SKM-1 (cell line): ENCODE measurements around the gene OR10H3.
"Not testable (repeated sequence)": the region's sequence is repeated elsewhere in the genome, so short reads cannot be mapped to it uniquely, and the experiment has no call there.

ENCODE experiments used
- DNase-seq: peaks from one replicate; lab custom pipeline; 2025; ENCODE audit not compliant: unreplicated experiment; lab: John Stamatoyannopoulos, UW

OR10H3 gene

DNA sequence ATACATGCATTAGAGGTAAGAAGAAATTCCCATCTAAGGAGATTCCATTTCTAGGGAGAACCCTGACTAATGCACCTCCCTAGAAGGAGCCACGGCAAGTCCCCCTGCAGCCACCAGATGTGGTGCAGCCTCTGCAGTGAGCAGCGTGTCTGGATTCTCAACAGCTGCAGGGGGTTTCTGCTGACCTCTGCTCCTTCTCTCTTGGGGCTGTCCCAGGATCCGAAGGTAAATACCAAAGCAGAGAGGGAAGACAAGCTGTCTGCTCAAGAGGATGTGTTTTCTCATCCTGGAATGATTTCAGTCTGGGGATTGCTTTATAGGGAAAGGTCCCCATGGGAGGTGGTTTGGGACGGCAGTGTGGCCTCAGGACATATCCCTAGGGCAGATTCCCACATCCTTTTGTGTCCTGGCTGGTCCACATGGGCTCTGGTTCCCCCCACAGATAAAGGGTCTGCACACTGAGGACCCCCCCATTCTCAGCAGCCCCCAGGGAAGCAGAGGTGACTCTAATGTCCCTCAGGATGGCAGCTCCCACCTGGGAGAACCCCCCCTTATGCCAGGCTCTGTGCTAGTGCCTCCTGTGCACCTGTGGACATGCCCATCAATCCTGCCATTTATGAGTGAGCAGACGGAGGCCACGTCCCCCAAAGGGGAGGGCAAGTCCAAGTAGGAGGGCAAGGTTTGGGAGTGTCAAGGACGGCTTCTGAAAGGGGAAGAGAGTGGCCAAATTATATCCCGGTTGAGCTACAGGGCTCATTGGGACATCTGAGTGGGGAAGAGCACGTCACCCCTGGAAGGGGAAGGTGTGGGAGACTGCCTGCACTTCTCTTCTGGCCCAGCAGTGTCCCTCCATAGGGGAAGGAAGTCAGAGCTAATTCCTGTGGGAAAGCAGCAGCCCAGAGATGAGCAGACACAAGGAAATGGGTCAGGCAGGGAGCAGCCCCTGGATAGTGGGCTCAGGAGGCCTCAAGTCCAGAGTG is 39.5 kb downstream of the OR10H3 start:
- DNase-seq, result no peak

DNA sequence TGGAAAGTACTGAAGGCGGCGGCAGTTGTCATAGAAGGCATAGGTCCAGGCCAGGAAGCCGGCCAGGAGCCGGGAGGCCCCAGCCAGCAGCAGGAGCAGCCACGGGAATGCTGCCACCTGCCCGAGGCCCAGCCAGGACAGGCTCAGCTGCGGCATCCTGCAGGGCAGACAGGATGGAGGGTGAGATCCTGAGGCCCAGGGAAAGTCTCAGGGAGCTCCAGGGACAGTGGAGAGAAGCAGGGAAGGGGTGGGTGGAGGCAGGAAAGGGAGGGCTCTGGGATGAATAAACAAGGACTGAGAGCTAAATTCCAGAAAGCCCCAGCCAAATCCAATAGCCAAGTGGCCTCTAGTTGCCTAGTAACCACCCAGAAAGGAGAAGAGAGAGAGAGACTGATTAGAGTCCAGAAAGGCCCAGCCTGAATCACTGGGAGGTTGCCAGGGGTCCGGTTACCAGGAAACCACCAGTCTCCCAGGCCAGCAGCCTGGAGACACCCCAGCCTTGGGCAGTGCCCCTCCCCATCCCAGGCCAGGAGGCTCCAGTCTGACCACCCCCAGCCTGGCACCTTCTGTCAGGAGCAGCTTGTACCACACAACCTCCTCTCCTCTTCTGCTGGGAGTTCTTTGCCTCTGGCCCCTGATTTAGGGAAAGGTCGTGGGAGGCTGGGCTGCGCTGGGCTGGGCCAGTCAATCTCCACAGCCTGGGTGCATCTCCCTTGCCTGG is 42.1 kb downstream of the OR10H3 start:
- no peak for DNase-seq

DNA sequence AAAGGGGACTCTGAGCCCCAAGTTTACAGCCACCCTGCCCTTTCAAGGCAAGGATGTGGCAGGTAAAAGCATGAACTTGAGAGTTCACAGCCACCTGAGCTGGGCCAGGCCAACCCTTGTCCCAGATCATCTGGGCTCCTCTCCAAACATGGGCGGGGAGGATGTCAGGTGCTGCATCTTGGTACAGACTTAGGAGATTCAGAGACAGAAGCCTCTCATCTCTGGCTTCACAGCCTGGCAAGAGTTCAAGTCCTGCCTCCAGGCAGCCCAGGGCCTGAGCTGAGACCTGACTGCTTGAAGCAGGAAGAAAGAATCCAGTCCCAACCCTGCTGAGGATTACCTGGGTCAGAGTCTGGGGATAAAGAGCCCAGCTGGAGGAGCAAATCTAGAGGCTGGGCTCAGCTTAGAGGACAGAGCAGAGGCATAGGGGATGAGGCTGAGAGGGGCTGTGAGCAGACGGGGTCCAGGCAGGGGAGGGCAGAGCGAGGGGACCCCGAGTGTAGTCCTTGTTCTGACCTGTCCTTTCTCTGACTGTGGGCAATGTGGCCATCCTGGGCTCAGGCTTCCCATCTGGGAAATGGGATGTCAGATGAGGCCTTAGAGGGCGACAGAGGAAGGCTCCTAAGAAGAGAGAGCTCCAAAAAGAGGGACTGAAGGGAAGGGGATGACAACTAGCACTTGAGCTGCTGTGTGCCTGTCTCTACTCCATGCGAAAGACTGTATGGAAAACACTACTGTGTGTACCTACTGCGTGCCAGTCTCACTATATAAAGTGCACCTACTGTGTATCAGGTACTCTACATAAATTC is 43.0 kb downstream of the OR10H3 start:
- DNase-seq, result no peak

DNA sequence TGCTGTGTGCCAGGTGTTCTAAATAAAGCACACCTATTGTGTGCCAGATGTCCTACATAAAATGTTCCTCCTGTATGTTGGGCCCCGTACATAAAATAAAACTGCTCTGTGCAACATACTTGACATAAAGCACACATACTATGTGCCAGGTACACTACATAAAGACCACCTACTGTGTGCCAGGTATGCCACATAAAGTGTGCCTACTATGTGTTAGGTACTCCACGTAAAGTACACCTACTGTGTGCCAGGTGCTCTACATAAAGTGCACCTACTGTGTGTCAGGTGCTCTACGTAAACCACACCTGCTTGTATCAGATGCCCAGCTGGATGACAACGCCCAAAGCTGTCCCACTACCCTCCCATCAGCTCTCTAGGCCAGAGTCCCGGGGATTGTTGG is 43.9 kb downstream of the OR10H3 start:
- no peak for DNase-seq

DNA sequence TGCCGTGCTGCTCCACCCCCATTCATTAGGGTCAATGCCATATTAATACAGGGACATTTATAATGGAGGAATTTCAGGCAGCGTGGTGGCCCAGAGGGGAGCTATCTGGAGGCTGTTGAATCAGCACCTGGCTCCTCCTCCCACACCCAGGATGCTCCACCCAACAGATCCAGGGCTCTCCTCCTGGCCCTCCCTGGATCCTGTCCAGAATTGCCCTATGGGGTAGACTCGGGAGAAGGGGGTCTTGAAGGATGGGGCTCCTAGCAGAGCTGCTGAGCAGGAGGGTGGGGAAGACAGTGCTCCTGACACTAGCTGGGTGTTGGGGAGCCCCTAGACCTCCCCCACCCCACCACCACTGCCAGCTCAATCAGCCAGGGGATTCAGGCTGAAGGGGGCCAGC is 44.4 kb downstream of the OR10H3 start:
- DNase-seq, result no peak

DNA sequence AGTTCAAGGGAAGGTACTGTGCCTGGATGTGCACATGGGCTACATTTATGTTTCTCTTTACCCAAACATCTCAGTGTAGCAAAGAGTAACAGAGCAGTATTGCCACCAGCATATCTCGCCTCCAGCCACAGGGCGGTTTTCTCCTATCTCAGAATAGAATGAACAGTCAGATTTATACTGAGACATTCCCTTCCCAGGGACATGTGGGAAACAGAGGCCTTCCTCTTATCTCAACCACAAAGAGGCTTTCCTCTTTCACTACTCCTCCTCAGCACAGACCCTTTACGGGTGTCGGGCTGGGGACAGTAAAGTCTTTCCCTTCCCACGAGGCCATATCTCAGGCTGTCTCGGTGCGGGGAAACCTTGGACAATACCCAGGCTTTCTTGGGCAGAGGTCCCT is 45.1 kb downstream of the OR10H3 start:
- not testable (repeated sequence) for DNase-seq

DNA sequence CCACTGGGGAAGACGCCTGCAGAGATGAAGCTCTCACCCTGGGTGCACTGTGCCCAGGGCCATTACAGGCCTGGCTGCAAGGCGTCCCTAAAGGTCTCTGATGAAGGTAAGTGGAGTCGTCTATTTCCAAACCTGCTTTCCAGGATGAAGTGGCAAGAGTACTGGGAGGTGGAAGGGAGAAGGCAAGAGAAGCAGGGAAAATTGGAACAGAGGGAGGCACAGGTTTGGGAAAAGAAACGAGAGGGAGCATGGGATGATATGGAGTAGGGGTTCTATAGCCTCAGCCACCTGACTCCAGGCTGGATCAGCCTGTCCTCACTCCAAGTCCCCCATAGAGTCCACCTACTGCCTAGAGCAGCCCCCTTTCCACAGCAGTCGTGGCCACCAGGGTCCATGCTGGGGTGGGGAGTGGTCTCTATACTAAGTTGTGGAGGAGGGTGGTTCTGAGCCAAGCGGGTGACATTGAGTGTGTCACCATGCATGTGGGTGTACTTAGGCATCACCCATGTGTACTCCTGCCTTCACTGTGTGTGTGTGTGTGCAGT is 49.9 kb downstream of the OR10H3 start, which contains the start of gene OR10H5:
TSS of gene OR10H5 (plus strand) at position 51 of the 545 bp plus-strand sequence. CDS start 6,388 bp downstream, outside the sequence.
- DNase-seq, result no peak

DNA sequence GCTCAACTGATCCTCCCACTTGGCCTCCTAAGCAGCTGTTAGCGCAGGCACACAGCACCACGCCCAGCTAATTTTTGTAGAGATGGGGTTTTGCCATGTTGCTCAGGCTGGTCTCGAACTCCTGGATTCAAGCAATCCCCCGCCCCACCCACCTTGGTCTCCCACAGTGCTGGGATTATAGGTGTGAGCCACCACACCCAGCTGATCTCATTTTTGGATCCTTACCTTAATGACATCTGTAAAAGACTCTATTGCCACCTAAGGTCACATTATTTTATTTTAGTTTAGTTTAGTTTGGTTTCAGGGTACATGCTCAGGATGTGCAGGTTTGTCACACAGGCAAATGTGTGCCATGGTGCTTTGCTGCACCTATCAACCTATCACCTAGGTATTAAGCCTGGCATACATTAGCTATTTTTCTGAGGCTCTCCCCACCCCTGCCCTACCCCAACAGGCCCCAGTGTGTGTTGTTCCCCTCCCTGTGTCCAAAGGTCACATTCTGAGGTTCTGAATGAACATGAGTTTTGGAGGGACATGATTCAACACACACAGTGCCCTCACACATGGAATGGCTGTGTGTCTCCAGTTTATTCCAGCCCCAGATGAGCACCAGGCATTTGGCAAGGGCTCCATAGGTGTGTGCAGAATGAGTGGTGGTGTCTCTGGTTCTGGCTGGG is 50.9 kb downstream of the OR10H3 start:
- DNase-seq, result no peak

DNA sequence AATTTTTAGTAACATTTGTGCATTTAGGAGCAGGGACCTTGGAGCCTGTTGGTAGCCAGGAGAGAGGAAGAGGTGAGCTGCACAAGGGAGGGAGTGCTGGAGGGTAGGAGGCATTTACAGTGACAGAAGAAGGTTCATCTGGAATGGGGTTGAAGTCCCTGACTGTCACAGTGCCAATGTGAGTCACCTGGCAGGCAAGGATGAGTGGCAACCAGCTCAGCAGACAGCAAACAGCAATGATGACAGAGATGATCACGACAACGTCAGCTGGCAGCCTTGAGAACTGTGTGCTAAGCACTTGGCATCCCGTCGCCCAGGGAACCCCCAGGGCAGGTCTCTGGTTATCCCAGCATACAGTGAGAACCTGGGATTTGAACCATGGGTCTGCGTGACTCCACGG is 52.3 kb downstream of the OR10H3 start:
- no peak for DNase-seq
